Esophagus mucosa (tissue), 1 donor: ENCODE data around the gene GATA2. TPM values are rescaled to one million over a fixed set of nuclear protein-coding genes. Genes with fewer than 3 reads are reported as not detected.

ENCODE experiments used
- ATAC-seq: fragments of 200-7000 bp; cut with Tn5 transposase; one replicate; pipeline ENCODE4 v1.9.1; 2020
- total RNA-seq: library from RNA; stranded (reverse); gene quantifications from one replicate; pipeline ENCODE4 v1.2.4, GENCODE V29; 2023
- donor health status: DM: yes; HTN: yes; CAD: no.

The GATA2 gene
- total RNA-seq = 1.1 TPM

- no peak for ATAC-seq
Measured at GRCh38 chr3:128492671-128493569, at the start of gene GATA2. GATA2 (minus strand) TSS chr3:128493201; CDS start chr3:128487031, 6,170 bp downstream.

GRCh38 chr3:128541246-128541645, 48.2 kb upstream of the GATA2 start:
- ATAC-seq = no peak

DNA sequence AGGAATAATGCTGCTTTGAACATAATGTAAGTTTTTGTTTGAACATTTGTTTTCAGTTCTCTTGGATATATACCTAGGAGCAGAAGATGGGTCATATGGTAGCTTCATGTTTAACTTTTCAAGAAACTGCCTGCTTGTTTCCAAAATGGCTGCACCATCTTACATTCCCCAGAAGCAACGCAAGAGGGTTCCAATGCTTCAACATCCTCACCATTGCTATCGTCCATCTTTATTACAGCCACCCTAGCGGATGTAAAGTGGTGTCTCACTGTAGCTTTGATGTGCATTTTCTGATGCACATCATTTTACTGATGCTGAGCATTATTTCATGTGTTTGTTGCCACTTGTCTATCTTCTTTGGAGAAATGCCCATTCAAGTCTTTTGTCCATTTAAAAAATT, 46.4 kb upstream of the GATA2 start:
- no peak for ATAC-seq

- ATAC-seq = no peak
Measured at GRCh38 chr3:128537091-128537703, 44.2 kb upstream of the GATA2 start.

DNA sequence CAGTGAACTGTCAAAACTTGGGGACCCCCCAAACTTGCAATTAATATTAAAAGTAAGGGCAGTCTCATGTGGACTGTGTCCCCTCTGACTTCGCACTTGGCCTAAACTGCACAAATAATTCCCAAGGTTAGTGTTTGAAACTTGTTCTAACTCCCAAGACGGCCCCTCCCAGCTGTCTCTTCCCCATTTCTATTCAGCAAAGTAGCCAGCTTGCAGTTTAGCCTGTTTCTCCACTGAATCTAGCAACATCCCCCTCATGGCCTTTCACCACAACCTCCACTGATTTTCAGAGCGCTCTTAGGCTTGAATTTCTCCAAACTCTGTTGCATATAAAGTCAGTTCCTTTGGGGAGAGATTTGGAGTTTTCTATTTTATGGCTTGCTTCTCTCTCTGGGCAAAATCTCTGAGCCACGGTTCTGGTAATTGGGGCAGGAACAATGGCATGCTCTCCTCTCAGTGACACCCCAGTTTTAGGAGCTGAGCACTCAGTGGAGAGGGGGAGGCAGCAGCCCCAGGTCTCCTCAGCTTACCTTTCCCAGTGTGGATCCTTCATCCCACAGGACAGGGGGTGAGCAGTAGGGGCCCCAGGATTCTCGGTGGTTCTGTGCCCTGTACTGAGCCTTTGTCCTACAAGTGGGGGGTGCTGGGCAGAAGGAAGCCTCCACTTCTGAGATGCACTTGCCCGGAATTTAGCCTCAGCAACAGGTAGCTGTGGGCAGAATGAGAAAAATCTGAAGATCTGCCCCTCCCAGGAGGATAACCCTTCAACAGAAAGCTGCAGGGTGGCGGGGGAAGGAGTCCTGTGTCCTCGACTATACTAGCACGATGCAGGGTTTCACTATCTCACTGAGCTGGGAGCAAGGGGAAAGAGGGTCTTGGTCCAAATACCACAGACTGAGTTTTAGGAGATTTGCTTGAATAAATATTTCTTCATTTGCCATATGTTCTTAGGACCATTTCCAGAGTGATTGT, 39.3 kb upstream of the GATA2 start:
- ATAC-seq = no peak

DNA sequence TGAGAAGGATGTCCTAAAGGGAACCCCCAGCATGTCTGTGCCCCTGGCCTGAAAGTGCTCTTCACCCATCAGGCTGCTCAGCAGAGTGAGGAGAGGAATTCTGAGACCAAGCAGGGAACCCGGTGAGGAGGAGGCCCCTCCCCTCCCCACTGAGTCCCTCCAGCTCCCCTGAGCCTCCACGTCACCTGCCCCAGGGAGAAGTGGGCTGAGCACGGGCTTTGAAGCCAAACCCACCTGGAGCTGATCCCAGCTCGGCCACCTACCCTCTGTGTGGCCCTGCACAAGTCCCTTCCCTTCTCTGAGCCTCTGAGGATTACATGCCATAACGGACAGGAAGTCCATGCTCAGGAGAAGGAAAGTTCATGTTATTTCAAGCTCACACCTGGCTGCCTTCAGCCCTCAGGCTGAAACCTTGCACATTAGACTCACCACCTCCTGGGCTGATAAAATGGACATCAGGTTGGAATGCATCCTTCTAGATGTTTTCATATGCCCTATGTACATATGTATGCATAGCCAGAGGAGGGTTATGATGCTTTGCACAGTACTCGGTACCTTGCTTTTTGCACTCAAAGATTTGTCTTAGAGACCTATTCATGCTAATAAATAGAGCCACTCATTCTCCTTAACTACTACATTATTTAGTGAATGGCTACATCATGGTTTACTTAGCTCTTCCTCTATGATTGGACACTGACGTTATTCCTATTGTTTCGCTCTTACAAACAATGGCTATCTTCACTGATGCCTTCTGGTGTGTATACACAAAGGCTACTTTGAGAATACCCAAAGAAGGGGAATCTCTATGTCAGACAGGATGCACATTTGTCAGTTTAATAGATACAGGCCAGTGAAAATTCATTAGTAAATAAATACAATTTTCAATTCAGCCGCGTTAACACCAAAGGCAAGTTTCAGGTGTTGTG, 31.6 kb upstream of the GATA2 start:
- no peak for ATAC-seq

GRCh38 chr3:128523591-128523990, 30.6 kb upstream of the GATA2 start:
- ATAC-seq = no peak

- ATAC-seq = no peak
Measured at GRCh38 chr3:128521715-128522114, 28.7 kb upstream of the GATA2 start.

DNA sequence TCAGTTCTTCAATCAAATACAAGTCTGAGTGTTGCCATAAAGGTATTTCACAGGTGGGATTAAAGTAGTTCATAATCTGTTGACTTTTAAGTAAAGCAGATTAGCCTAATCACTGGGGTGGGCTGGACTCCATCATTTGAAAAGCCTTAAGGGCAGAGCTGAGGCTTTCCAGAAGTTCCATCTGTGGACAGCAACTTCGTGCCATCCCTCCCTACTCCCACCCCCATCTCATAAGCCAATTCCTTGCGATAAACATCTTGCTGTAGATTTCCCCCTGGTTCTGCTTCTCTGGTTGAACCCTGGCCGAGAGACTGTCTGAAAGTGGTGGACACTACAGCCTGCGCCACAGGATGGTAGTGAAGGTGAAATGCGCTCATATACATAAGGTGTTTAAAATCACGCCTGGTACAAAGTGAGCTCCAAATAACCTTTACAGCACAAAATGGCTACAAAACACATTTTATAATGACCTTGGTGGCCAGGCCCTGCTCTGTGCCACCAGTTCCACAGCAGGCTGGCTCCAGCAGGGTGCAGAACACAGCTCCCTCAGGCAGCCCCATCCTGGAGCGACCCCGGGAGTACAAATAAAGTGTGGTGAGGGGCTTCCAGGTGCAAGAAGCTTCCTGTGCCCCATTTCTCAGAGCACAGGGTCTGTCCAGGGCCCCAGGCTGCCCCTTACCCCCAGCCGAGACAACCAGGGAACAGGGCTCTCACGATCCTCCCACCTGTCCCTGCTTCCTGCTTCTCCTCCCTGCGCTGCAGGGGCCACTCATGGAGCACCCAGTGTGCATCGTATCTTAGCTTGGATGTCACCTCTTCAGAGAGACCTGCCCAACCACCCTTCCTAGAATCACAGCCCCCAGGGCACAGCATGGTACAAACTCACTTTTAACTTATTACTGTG, 25.8 kb upstream of the GATA2 start:
- ATAC-seq = no peak

- ATAC-seq = no peak
Measured at GRCh38 chr3:128517648-128518047, 24.6 kb upstream of the GATA2 start.

DNA sequence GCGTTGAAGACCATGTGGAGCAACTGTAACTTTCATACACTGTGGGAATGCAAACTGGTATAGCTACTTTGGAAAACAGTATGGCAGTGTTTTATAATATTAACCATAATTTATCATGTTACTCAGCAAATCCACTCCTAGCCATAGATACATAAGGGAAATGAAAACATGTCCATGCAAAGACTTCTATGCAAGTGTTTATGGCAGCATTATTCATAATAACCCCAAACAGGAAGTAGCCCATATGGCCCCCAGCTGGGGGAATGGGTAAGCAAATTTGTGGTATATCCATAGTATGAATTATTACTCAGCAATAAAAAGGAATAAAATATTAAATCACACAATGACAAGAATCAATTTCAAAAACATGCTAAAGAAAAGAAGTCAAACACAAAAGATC, 23.0 kb upstream of the GATA2 start:
- no peak for ATAC-seq

DNA sequence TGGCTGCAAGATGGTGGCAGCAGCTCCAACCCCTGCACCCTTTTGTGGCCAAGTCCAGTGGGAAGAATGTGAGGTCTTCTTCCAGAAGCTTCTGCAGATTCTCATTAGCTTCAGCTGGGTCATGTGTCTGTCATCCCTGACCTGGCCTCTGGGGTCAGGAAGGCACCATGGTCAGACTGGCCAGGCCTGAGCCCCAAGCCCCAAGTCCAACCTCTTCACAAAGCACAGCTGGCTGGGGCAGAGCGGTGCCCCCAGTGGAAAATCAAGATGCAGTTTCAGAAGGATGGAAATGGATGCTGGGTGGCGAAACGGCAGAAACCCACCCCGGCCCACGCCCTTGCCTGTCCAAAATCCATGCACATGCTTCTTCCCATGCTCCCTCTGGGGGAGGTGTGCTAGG, 15.9 kb upstream of the GATA2 start:
- ATAC-seq = no peak

- no peak for ATAC-seq
Measured at GRCh38 chr3:128506754-128507153, 13.8 kb upstream of the GATA2 start.

- peak; percentile 39 for ATAC-seq
Measured at GRCh38 chr3:128505771-128506170, 12.8 kb upstream of the GATA2 start.

DNA sequence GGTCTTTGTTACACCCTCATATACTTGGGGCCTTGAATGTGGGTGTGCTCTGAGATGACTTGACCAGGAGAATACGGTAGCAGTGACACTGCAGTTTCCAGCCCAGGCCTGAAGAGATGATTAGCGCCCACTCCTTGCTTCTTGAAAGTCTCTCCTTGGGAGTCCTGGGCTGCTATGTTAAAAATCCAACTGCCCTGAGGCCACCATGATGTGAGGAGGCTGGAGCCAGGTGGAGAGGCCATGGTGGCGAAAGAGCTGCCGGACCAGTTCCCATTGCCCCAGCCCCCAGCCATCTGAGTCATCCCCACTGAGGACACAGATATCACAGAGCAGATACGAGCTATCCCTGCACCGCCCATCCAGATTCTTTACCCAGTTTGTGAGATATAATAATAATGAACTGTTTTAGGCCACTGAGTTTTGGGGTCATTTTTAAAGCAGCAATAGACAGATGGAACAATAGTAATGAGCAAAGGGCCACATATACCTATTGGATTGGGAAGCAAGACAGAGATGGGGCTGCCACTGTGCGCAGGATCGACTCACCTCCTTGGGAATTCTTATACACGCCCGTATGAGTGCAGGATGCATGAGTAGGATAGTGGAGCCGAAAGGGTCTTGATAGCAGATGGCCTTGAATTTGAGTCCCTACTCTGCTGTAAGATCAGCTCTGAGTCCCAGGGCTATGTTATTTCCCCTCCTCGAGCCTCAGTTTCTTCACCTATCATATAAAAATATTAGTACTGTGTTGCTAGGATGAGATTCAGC, 12.1 kb upstream of the GATA2 start:
- no peak for ATAC-seq

DNA sequence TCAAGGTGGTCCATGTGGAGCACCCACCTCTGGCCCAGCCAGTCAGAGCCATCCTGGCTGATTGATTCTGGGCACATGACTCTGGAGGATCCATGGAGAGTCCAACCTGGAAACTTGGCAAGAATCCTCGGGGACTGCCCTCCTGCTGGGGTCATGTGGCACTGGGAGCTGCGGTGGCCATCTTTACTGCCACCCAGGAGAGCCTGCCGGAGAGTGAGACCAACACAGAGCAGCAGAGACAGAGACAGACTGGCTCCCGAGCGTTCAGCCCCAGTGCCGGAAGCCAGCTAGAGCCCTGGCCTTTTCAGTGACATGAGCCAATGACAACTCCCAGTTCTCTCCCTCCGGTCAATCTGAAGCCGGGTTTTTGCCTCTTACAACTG, 11.5 kb upstream of the GATA2 start:
- ATAC-seq = no peak

GRCh38 chr3:128503751-128504532, 10.9 kb upstream of the GATA2 start:
- no peak for ATAC-seq

DNA sequence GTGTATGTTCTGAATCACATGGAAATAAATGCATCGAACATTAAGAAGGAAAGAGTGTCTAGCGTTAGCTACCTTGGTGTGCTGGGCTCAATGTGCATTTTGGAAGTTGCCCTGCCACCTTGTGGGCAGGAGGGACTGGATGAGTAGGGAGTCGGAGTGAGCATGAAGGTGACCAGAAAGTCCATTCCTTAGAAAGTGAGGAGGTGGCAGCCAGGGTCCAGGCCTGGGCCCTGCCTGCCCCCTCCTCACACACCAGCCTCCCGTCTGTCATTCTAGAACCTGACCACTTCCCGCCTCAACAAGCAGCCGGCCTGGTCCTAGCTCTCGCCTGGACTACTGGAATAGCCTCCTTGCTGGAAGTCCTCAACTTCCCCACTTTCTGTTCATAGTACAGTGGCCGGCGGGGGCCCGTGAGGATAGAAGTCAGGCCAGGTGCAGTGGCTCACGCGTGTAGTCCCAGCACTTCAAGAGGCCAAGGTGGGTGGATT, 10.2 kb upstream of the GATA2 start:
- ATAC-seq = no peak

GRCh38 chr3:128502712-128503111, 9.7 kb upstream of the GATA2 start:
- no peak for ATAC-seq
